Heart right ventricle (tissue), 16 donors: Measurements from ENCODE around the gene SHC1. TPM values are rescaled to one million over a fixed set of nuclear protein-coding genes. Genes with fewer than 3 reads are reported as not detected.

Experiments used
- ATAC-seq, 8 donors: fragments of 200-7000 bp; cut with Tn5 transposase; one replicate each; pipeline ENCODE4 v1.9.1; 2020; ENCODE audit warnings: mild to moderate bottlenecking in 8 of 8, moderate library complexity in 8 of 8, moderate number of reproducible peaks in 1 of 8
- DNase-seq, 2 donors: peaks; one replicate each; pipeline ENCODE4 v3.0.0-alpha.2; 2020
- H3K27ac ChIP-seq, 10 donors: fragments of 200-600 bp; sonication (generic) in 2 of 10; one replicate each; pipeline versions ENCODE4 v1.5.0 to v1.8.0; 2020 to 2022; ENCODE audit warnings: mild to moderate bottlenecking in 3 of 10
- H3K27me3 ChIP-seq, 7 donors: fragments of 200-600 bp; one replicate each; pipeline ENCODE4 v1.8.0; 2021 to 2022; ENCODE audit warnings: mild to moderate bottlenecking in 2 of 7
- H3K36me3 ChIP-seq, 9 donors: fragments of 200-600 bp; sonication (generic) in 1 of 9; one replicate each; pipeline versions ENCODE4 v1.5.0 to v1.8.0; 2020 to 2022; ENCODE audit warnings: mild to moderate bottlenecking in 2 of 9
- H3K4me1 ChIP-seq, 9 donors: fragments of 200-600 bp; sonication (generic) in 1 of 9; one replicate each; pipeline versions ENCODE4 v1.5.0 to v1.8.0; 2020 to 2022; ENCODE audit warnings: mild to moderate bottlenecking in 4 of 9
- H3K4me3 ChIP-seq, 10 donors: fragments of 200-600 bp; sonication (generic) in 2 of 10; one replicate each; pipeline versions ENCODE4 v1.5.0 to v1.8.0; 2020 to 2022; ENCODE audit warnings: mild to moderate bottlenecking in 7 of 10, moderate library complexity in 2 of 10
- H3K9me3 ChIP-seq, 11 donors: fragments of 200-600 bp in 10 of 11; sonication (generic) in 2 of 11; one replicate each; pipeline versions ENCODE4 v1.5.0 to v1.8.0; 2013 to 2022; ENCODE audit warnings: mild to moderate bottlenecking in 2 of 11, control low read depth in 1 of 11, moderate library complexity in 1 of 11
- WGBS, 2 donors: extraction: QIAGEN DNeasy Blood & Tissue Kit; methylation state at CpG; one replicate each; pipeline ENCODE4 v1.1.7; 2013; ENCODE audit warnings: inconsistent platforms in 1 of 2; 5-methylcytosine and 5-hydroxymethylcytosine counted together
- intact Hi-C, 10 donors: fragments of 100-400 bp; cut with DNase I; formaldehyde crosslinking; loops; one replicate each; pipeline versions ENCODE4 v1.11.1 to v1.14.2; 2022
- polyA plus RNA-seq, 2 donors: library from polyadenylated mRNA; stranded (reverse); fragments of 200-250 nt; gene quantifications; one replicate each; pipeline ENCODE4 v1.2.3, GENCODE V29; 2013
- total RNA-seq, 10 donors: library from RNA; stranded (reverse); fragmentation: NEBNext Ultra II Directional in 3 of 10; extraction: Animal tissue kit (Norgen Biotek cat#: 25700) in 3 of 10; gene quantifications; one replicate each; pipeline versions ENCODE4 v1.2.1 to v1.2.4, GENCODE V29; 2021 to 2023
- TF ChIP-seq, protein P1 (sequence below), 9 donors: fragments of 200-600 bp; sonication (generic) in 2 of 9; IDR thresholded peaks; one replicate each; pipeline versions ENCODE4 v1.5.0 to v1.8.0; 2021 to 2022; ENCODE audit warnings: antibody characterized with exemption in 9 of 9, mild to moderate bottlenecking in 5 of 9, moderate library complexity in 1 of 9
- donor health status: Arrhythmogenic right ventricular cardiomyopathy.
- donor health status: ischemic (EF 13 %, LVEDD 7.1; RV severe dilation, severe dysfunction).
- donor health status: healthy with polysubstance abuse.
- donor health status: DM: no; HTN: yes; CAD: no.
- donor health status: DM: no; HTN: no; CAD: no.
- donor health status: ischemic (EF 25% LVEDD 6.9; RV normal size, moderate dysfunction).
- donor health status: ischemic (EF 25% LVEDD 5.7; RV mildly dilated, moderate dysfunction).
- donor health status: healthy.
- donor health status: DM: yes; HTN: yes; CAD: no.
- donor health status: Ischemic cardiomyopathy.
- donor health status: ischemic (EF 35%, LVEDD 5.7; RV mildly dilated, moderate dysfunction).
- donor health status: nonischemic (EF 11% LVEDD 7.7; RV severe dilation, severe dysfunction).
- donor health status: DM: yes; HTN: yes; CAD: no.
- donor health status: PGD.
- donor health status: ischemic (EF 29% LVEDD 5.4; RV normal size, mild dysfunction).
- donor health status: nonischemic (EF 23%, LVEDD 6.1; RV moderate dilation, normal function).

Gene SHC1
- total and polyA plus RNA-seq, 12 donors: 35.6 to 95.7 (median 57.7) TPM

DNA sequence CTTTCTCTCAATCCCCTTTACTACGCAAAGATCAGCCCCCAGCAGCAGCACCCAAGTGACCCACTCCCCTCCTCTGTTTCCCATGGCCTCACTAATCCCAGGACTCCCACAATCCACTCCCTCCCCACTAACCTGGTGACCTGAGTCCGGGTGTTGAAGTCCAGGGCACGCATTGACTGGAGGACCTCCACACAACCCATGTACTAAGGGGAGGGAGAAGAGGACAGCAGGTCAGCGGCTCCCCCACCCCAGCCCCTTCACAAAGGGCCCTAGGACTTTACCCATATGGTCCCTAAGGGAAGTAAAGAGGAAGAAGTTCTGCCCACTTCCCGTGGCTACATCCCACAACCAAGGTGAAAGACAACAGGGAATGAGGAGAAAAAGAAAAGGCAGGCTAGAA lies 1.3 kb downstream of the SHC1 start:
- Histone ChIP-seq H3K27me3 (no peaks in the 10 kb centered on the region), H3K27ac (peak overlapping the region in 9 of 10 donors; percentile 8 to 100 (median 96)), H3K36me3 (peaks cover 0 to 52% (median 40%) of the 10 kb centered on the region in 9 donors), H3K4me3 (peak overlapping the region in 7 of 10 donors; percentile 34 to 89 (median 57)), H3K4me1 (peaks cover 28 to 72% (median 69%) of the 10 kb centered on the region in 9 donors), H3K9me3 (no peaks in the 10 kb centered on the region)
- no peak for ATAC-seq
- intact Hi-C loops: loop anchor here in 1 of 10 donors (5.0 kb wide), 1 partner anchor 48 kb away; no protein-coding TSS in a partner anchor
- TF ChIP-seq, protein P1, sequence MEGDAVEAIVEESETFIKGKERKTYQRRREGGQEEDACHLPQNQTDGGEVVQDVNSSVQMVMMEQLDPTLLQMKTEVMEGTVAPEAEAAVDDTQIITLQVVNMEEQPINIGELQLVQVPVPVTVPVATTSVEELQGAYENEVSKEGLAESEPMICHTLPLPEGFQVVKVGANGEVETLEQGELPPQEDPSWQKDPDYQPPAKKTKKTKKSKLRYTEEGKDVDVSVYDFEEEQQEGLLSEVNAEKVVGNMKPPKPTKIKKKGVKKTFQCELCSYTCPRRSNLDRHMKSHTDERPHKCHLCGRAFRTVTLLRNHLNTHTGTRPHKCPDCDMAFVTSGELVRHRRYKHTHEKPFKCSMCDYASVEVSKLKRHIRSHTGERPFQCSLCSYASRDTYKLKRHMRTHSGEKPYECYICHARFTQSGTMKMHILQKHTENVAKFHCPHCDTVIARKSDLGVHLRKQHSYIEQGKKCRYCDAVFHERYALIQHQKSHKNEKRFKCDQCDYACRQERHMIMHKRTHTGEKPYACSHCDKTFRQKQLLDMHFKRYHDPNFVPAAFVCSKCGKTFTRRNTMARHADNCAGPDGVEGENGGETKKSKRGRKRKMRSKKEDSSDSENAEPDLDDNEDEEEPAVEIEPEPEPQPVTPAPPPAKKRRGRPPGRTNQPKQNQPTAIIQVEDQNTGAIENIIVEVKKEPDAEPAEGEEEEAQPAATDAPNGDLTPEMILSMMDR (IDR thresholded peaks at IDR 0.05): no peak
- 58 to 59% methylated on average over 5 of the region's 5 CpGs for WGBS, 2 donors
- DNase-seq: no peak

- TF ChIP-seq, protein P1 (IDR thresholded peaks at IDR 0.05): no peak
- peak overlapping the region in 2 of 10 donors; percentile 70 to 89 for H3K4me3 ChIP-seq
- peaks cover 0 to 57% (median 40%) of the 10 kb centered on the region in 9 donors for H3K36me3 ChIP-seq
- ATAC-seq (no peak), DNase-seq (no peak)
- H3K4me1 ChIP-seq: peaks cover 28 to 72% (median 69%) of the 10 kb centered on the region in 9 donors
- 82 to 87% methylated on average over 3 of the region's 3 CpGs for WGBS, 2 donors
- H3K27ac ChIP-seq: peak overlapping the region in 9 of 10 donors; percentile 8 to 100 (median 96)
- no peaks in the 10 kb centered on the region for H3K9me3 ChIP-seq
- H3K27me3 ChIP-seq: no peaks in the 10 kb centered on the region
- intact Hi-C loops: loop anchor here in 1 of 10 donors (5.0 kb wide), 1 partner anchor 49 kb away; no protein-coding TSS in a partner anchor
Measured at GRCh38 chr1:154968731-154969130, 1.8 kb downstream of the SHC1 start.

DNA sequence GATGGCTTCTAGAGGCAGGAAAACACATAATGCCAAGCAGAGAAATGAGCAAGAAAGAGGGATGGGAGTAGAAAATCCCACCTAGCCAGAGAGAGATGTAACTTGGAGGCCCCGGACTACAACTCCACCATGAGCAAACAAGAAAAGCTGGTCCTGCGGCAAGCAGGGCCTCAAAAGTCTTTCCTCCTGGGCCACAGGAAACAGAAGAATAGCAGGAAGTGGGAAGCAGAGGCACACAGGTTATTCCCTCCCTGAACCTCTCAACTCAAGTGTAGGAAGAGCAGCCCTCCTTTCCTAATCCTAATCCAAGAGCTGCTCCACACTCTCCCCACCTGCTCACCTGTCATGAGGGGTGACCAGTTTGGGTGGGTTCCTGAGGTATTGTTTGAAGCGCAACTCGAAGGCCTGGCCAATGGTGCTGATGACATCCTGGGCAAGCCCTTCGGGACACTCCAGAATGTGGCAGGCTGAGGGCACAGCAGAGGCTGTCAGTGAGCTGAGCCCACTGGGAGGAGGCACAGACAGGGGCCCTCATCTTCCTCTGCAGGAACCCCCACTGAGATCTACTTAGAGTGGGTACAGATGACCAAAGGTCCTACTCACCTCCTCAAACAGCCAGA lies 3.1 kb downstream of the SHC1 start:
- WGBS, 2 donors: 65 to 75% methylated on average over 5 of the region's 5 CpGs
- no peak for ATAC-seq
- no peaks in the 10 kb centered on the region for H3K27me3 ChIP-seq
- no peaks in the 10 kb centered on the region for H3K9me3 ChIP-seq
- peaks cover 0 to 69% (median 49%) of the 10 kb centered on the region in 9 donors for H3K36me3 ChIP-seq
- intact Hi-C loops: loop anchor here in 1 of 10 donors (5.0 kb wide), 1 partner anchor 50 kb away; no protein-coding TSS in a partner anchor
- no peak for DNase-seq
- peak overlapping the region in 2 of 10 donors; percentile 2 to 11 for H3K4me3 ChIP-seq
- peak overlapping the region; percentile 42 to 100 (median 82) for H3K27ac ChIP-seq
- peaks cover 28 to 70% (median 67%) of the 10 kb centered on the region in 9 donors for H3K4me1 ChIP-seq
- TF ChIP-seq, protein P1 (IDR thresholded peaks at IDR 0.05): no peak

DNA sequence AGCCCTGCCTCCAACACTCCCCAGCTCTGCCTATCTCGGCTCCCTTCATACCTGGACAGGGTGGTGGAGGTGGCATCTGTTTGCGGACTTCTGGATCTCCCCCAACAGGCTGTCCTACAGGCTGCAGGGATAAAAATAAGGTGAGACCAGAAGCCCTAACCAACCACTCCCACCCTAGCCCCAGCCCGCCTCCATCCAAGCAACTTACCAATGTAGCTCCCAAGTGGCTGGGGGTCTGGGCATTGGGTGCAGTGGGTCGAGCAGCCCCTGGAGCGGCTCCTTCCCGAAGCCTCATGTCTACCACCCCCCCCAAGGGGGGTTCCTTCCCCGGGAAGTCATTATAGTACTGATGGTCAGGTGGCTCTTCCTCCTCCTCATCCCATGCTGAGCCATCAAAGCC lies 4.4 kb downstream of the SHC1 start:
- H3K4me1 ChIP-seq: peaks cover 22 to 62% (median 58%) of the 10 kb centered on the region in 9 donors
- no peaks in the 10 kb centered on the region for H3K9me3 ChIP-seq
- no peak for ATAC-seq
- WGBS, 2 donors: 90% methylated on average over 7 of the region's 7 CpGs
- H3K27ac ChIP-seq: peak overlapping the region in 5 of 10 donors; percentile 26 to 97 (median 75)
- intact Hi-C loops: loop anchor here in 1 of 10 donors (5.0 kb wide), 1 partner anchor 51 kb away; no protein-coding TSS in a partner anchor
- TF ChIP-seq, protein P1 (IDR thresholded peaks at IDR 0.05): no peak
- peaks cover 0 to 69% (median 49%) of the 10 kb centered on the region in 9 donors for H3K36me3 ChIP-seq
- no peaks in the 10 kb centered on the region for H3K27me3 ChIP-seq
- no peak for DNase-seq
- no peak overlapping the region for H3K4me3 ChIP-seq
